Measurements from ENCODE around the gene KHNYN.

DNA sequence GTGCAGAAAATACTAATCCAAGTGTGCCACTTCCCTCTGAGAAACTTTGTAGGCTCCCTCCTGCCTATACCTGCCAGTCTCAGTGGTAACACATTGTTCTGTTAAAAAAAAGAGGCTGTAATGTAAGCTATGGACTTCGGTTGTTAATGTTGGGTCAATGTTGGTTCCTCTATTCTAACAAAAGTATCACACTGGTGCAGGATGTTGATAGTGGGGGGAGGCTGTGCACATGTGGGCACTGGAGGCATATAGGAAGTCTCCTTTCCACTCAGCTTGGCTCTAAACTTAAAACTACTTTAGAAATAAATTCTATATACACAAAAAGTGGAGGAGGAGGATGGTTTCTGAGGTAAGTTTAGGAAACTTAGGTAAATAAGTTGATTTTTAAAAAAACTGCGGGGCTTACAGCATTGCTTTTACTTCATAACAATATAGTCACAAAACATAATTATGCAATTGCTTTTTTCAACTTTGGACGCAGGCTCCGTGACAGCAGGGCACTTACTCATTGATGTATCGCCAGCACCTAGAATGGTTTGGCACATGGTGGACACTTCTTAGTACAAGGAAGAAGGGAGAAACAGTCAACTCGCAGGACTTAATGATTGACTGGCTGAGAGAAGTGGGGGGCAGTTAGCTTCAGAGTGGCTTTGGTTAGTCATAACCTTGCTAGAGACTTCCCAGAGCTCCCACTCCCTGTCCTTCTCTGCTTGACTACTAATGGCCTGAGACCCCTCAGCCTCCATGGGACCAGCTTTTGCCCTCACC lies 38.9 kb upstream of the KHNYN start:
- TF ChIP-seq POLR2A (IDR thresholded peaks at IDR 0.05) = no peak
- TF ChIP-seq, protein P1, sequence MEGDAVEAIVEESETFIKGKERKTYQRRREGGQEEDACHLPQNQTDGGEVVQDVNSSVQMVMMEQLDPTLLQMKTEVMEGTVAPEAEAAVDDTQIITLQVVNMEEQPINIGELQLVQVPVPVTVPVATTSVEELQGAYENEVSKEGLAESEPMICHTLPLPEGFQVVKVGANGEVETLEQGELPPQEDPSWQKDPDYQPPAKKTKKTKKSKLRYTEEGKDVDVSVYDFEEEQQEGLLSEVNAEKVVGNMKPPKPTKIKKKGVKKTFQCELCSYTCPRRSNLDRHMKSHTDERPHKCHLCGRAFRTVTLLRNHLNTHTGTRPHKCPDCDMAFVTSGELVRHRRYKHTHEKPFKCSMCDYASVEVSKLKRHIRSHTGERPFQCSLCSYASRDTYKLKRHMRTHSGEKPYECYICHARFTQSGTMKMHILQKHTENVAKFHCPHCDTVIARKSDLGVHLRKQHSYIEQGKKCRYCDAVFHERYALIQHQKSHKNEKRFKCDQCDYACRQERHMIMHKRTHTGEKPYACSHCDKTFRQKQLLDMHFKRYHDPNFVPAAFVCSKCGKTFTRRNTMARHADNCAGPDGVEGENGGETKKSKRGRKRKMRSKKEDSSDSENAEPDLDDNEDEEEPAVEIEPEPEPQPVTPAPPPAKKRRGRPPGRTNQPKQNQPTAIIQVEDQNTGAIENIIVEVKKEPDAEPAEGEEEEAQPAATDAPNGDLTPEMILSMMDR (IDR thresholded peaks at IDR 0.05) = no peak

All from ovary (tissue), 3 donors.